ENCODE data around the gene TFF3. TPM values are rescaled to one million over a fixed set of nuclear protein-coding genes. Genes with fewer than 3 reads are reported as not detected.

TFF3 gene
- total RNA-seq, 1 experiment from 2014 or later, result not detected

DNA sequence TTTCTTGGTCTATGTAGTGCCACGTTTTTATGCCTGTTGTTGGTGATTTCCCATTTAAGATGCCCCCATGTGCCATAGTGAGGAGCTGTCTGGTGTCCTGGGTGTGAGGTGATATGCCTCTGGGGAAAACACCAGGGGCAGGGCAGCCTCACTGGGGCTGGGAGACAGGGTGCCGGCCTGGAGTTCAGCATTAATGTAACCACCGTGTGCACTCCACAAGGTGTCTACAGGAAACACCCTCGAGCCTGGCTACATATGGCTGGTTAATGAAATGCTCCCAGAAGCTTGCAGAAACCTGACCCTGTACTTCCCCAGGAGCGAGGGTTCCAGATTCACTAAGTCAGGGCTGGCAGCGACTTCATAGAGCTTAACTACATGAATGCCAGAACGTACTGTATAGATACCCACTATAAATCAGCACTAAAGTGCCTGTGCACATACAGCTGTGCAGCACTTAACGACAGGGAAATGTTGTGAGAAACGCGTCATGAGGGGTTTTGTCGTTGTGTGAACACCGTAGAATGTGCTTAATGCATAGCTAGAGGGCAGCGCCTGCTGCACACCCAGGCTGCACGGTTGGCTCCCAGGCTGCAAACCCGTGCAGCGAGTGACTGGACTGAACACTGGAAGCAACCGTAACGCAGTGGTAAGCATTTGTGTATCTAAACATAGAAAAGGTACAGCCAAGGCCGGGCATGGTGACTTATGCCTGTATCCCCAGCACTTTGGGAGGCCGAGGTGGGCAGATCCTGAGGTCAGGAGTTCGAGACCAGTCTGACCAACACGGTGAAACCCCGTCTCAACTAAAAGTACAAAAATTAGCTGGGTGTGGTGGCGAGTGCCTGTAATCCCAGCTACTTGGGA is 25.2 kb upstream of the TFF3 start:
- POLR2A ChIA-PET (ENCODE audit: low non-redundant PET), result no interaction called here

DNA sequence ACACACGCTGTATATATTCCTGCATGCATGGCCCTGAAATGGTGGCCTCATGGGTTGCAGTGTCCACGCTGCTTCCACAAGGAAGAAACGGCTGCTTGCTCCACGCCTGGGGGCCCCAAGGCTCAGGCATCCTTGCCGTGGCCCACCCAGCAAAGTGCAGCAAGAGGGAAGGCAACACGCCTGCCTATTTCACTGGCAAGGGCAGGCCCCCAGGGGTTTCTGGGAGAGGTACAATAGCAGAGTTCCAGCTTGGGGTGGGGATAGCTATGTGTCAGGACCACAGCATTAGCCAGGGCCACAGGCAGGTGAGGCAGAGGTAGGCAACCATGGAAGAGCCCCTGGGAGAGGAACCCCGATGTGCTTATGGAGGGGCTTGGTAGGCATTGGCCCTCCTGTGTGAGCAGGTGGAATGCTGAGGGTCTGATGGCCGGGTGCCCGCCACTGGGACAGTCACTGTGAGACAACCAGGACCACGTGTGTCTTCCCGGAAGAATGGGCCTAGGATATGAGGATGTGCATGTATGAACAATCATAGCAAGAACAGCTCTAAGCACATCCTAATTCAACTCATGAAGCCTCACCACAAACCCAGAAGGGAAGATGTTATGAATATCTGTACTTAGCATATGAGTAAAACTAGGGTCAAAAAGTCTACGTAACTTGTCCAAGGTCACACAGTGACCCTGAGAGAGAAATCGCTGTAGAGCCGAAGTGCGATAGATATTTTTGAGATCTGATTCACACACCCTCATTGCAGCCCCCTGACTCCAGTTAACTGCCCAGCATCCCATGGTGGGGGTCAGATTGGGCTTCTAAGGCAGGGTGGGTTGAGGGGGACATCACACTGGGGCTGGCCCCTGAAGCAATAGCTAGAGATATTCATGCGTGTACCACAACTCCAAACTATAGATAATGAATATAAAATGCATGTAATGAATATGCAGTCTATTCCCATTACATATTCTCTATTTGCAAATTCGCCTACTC is 23.8 kb upstream of the TFF3 start:
- H3K4me1 ChIP-seq (ENCODE audit: insufficient read depth, low read length, poor library complexity, severe bottlenecking), result no peaks in the 10 kb centered on the region
- CTCF ChIA-PET, result interaction anchor here (0.6 kb wide), 1 partner anchor 160 kb away, joined by 3 read pairs; no protein-coding TSS in a partner anchor
- H3K36me3 ChIP-seq (ENCODE audit: insufficient read depth, low read length, poor library complexity, severe bottlenecking), result no peaks in the 10 kb centered on the region
- peaks cover 15% of the 10 kb centered on the region for H3K27me3 ChIP-seq (replicated peaks; ENCODE audit: insufficient read depth, low read depth, low read length, poor library complexity)
- no peaks in the 10 kb centered on the region for H3K9me3 ChIP-seq (ENCODE audit: low read depth, low read length, poor library complexity, severe bottlenecking)
- DNase-seq (ENCODE audit: low spot score), result no peak
- no TSS peak for BruUV-seq (replicated peaks)
- POLR2A ChIA-PET (ENCODE audit: low non-redundant PET), result no interaction called here
- intact Hi-C loops (cut with micrococcal nuclease; ENCODE audit: unreplicated experiment), result loop anchor here (2.0 kb wide), 1 partner anchor 112 kb away; no protein-coding TSS in a partner anchor
- no peak overlapping the region for H3K4me3 ChIP-seq (ENCODE audit: low read depth, low read length, poor library complexity, severe bottlenecking)
- no peak overlapping the region for H3K27ac ChIP-seq (ENCODE audit: low read depth, low read length, poor library complexity, severe bottlenecking)
- no peak for TF ChIP-seq EZH2 (IDR thresholded peaks at IDR 0.05; ENCODE audit: borderline replicate concordance, low read depth, low read length, poor library complexity, severe bottlenecking)
- TF ChIP-seq, protein P1, sequence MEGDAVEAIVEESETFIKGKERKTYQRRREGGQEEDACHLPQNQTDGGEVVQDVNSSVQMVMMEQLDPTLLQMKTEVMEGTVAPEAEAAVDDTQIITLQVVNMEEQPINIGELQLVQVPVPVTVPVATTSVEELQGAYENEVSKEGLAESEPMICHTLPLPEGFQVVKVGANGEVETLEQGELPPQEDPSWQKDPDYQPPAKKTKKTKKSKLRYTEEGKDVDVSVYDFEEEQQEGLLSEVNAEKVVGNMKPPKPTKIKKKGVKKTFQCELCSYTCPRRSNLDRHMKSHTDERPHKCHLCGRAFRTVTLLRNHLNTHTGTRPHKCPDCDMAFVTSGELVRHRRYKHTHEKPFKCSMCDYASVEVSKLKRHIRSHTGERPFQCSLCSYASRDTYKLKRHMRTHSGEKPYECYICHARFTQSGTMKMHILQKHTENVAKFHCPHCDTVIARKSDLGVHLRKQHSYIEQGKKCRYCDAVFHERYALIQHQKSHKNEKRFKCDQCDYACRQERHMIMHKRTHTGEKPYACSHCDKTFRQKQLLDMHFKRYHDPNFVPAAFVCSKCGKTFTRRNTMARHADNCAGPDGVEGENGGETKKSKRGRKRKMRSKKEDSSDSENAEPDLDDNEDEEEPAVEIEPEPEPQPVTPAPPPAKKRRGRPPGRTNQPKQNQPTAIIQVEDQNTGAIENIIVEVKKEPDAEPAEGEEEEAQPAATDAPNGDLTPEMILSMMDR (conservative IDR thresholded peaks at IDR 0.05; ENCODE audit: low read depth, low read length), result no peak

More for the DNA sequence above, 25.2 kb upstream of the TFF3 start:
- Histone ChIP-seq H3K4me3 (ENCODE audit: low read depth, low read length, poor library complexity, severe bottlenecking) (no peak overlapping the region), H3K27ac (ENCODE audit: low read depth, low read length, poor library complexity, severe bottlenecking) (no peak overlapping the region), H3K4me1 (ENCODE audit: insufficient read depth, low read length, poor library complexity, severe bottlenecking) (no peaks in the 10 kb centered on the region), H3K27me3 (replicated peaks; ENCODE audit: insufficient read depth, low read depth, low read length, poor library complexity) (peaks cover 13% of the 10 kb centered on the region), H3K36me3 (ENCODE audit: insufficient read depth, low read length, poor library complexity, severe bottlenecking) (no peaks in the 10 kb centered on the region), H3K9me3 (ENCODE audit: low read depth, low read length, poor library complexity, severe bottlenecking) (no peaks in the 10 kb centered on the region)
- TF ChIP-seq, protein P1 (conservative IDR thresholded peaks at IDR 0.05; ENCODE audit: low read depth, low read length), result no peak
- TF ChIP-seq EZH2 (IDR thresholded peaks at IDR 0.05; ENCODE audit: borderline replicate concordance, low read depth, low read length, poor library complexity, severe bottlenecking), result no peak
- CTCF ChIA-PET, result interaction anchor here (0.5 kb wide), 1 partner anchor 223 kb away, joined by 4 read pairs; no protein-coding TSS in a partner anchor
- intact Hi-C loops (cut with micrococcal nuclease; ENCODE audit: unreplicated experiment), result no loop called here
- DNase-seq (ENCODE audit: low spot score), result no peak
- BruUV-seq (replicated peaks), result no TSS peak

All from A673 (cell line).